ENCODE results near the gene PRDM16.

GRCh38 chr1:3348196-3348865 is 279.3 kb downstream of the PRDM16 start:
- TF ChIP-seq CTCF (optimal IDR thresholded peaks at IDR 0.05 in 1 of 3, IDR thresholded peaks at IDR 0.05 in 1 of 3, conservative IDR thresholded peaks at IDR 0.05 in 1 of 3; ENCODE audit: extremely low read depth in 1 of 3, insufficient read depth in 2 of 3, low read length in 3 of 3) (no peak), EZH2 (IDR thresholded peaks at IDR 0.05; ENCODE audit: low read length) (no peak)
